ENCODE data around the gene CAB39. TPM values are rescaled to one million over a fixed set of nuclear protein-coding genes. Genes with fewer than 3 reads are reported as not detected.

Gene CAB39
- polyA plus RNA-seq, 1 donor (not counting 4 experiments of a cell fraction or from before 2014, with no cell fraction given) = 120 TPM

DNA sequence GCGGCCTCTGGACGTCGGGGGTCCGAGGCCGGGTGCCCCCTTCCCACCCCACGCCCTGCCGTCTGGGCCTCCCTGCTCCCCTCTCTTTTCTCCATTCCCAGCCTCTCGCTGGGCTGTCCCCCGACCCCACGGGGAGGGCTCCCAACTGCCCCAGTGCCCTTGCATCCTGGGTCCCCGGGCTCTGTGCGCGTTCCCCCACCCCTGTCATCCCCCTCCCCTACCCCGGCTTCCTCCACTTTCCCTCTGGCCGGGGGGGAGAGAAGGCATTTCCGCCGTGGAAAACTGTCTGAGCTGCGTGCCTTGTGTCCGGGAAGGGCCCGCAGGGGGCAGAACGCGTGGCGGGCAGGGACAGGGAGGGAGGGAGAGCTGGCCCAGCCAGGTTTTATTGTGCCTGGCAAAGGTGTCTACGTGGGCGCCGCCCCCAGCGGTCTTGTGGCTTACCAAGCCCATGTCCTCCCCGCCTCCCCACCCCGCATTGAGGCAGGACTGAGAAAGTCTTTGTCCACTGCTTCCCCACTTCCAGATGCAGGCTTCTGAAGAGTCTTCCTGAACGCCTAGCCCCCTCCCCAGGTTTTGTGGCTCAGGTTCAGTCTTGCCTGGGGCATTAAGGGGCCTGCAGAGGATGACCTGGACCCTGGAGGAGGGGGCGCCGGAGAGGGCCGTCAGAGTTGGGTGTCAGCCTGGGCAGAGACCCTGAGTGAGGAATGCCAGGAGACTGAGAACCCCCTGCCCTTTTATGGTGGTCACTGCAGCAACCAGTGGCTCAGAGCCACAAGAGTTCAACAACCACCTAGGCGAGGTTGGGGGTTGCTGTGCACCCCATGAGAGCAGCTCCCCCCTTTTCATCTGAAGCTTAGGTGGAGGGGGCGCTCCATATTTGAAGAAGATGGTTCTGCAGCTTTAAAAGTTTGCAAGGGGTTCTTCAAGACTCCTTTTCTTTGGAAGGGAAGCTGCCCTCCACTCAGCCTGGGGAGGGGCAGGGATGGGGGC is 153.4 kb downstream of the CAB39 start:
- dilution Hi-C loops (cut with MboI; ENCODE audit: extremely low pct_ligation_motif_present, low sequenced_read_pairs) = no loop called here
- H3K4me1 ChIP-seq (ENCODE audit: control insufficient read depth, extremely low read depth, insufficient read depth, low read length) = peaks cover 7% of the 10 kb centered on the region
- H3K79me2 ChIP-seq (ENCODE audit: control insufficient read depth, insufficient read depth, low read length) = no peaks in the 10 kb centered on the region
- H3K36me3 ChIP-seq (ENCODE audit: control insufficient read depth in 2 of 2, extremely low read depth in 1 of 2, insufficient read depth in 2 of 2, low read length in 2 of 2) = no peaks in the 10 kb centered on the region
- H4K20me1 ChIP-seq (ENCODE audit: control insufficient read depth, extremely low read depth, insufficient read depth, low read length) = no peaks in the 10 kb centered on the region
- no peak overlapping the region for H3K4me2 ChIP-seq (ENCODE audit: control insufficient read depth, extremely low read depth, insufficient read depth, low read depth, low read length)
- H3K9me3 ChIP-seq (ENCODE audit: control insufficient read depth, low read depth, low read length) = no peaks in the 10 kb centered on the region
- TF ChIP-seq, protein P1, sequence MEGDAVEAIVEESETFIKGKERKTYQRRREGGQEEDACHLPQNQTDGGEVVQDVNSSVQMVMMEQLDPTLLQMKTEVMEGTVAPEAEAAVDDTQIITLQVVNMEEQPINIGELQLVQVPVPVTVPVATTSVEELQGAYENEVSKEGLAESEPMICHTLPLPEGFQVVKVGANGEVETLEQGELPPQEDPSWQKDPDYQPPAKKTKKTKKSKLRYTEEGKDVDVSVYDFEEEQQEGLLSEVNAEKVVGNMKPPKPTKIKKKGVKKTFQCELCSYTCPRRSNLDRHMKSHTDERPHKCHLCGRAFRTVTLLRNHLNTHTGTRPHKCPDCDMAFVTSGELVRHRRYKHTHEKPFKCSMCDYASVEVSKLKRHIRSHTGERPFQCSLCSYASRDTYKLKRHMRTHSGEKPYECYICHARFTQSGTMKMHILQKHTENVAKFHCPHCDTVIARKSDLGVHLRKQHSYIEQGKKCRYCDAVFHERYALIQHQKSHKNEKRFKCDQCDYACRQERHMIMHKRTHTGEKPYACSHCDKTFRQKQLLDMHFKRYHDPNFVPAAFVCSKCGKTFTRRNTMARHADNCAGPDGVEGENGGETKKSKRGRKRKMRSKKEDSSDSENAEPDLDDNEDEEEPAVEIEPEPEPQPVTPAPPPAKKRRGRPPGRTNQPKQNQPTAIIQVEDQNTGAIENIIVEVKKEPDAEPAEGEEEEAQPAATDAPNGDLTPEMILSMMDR (optimal IDR thresholded peaks at IDR 0.05 in 1 of 3, IDR thresholded peaks at IDR 0.05 in 1 of 3, conservative IDR thresholded peaks at IDR 0.05 in 1 of 3; ENCODE audit: extremely low read depth in 1 of 3, insufficient read depth in 2 of 3, low read length in 3 of 3) = no peak
- no peak for TF ChIP-seq EZH2 (IDR thresholded peaks at IDR 0.05; ENCODE audit: low read length)
- DNase-seq (ENCODE audit: low read depth, low spot score) (no peak), FAIRE-seq (no peak)
- peaks cover 25% of the 10 kb centered on the region for H3K27me3 ChIP-seq (ENCODE audit: control insufficient read depth, extremely low read depth, insufficient read depth, low read length)
- peak overlapping the region in 1 of 3 experiments; percentile 77 for H3K4me3 ChIP-seq (ENCODE audit: control insufficient read depth in 2 of 3, extremely low read depth in 1 of 3, insufficient read depth in 2 of 3, low read depth in 1 of 3, low read length in 3 of 3)
- H3K9ac ChIP-seq (ENCODE audit: control insufficient read depth, extremely low read depth, insufficient read depth, low read length) = no peak overlapping the region
- no peak overlapping the region for H2AFZ ChIP-seq (ENCODE audit: control insufficient read depth, low read length)
- no peak overlapping the region for H3K27ac ChIP-seq (ENCODE audit: control insufficient read depth, insufficient read depth, low read length)
- no peaks in the 10 kb centered on the region for H3K9me1 ChIP-seq (ENCODE audit: control insufficient read depth, extremely low read depth, insufficient read depth, low read length)

DNA sequence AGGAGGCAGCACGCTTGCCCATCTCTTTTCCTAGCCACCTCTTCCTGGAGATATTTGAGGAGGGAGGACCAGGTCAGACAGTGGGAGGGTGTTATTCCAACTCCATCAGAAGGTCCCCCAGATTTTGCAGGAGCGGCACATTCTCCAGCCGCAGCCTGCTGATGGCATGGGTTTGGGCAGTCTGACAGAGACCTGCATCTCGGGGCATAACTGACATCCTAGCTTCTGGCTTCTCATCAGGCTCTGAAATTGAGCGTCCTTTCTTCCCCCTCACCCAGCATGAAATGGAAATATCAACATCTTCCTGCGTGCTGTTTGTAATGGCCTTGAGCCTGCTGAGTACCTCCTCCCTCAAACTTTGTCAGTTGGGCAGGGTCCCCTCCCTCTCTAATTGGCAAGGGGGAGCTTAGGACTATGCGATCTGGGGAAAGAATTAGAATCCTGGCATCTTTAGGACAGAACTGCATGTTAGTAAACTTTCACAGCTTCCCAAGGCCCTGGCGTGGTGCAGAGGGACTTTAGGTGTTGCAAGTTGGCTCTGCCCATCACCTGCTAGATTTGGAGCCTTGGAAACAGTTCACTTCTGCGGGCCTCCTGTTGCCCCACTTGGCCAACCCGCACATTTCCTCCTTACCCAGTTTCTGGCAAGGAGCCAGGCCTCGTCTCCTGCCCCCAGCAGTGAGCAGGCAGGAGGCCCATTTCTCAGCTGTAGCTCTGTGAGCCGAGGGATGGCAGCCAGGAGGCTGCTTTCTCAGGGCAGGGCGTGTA is 154.3 kb downstream of the CAB39 start:
- H3K9me3 ChIP-seq (ENCODE audit: control insufficient read depth, low read depth, low read length) = no peaks in the 10 kb centered on the region
- peaks cover 20% of the 10 kb centered on the region for H3K27me3 ChIP-seq (ENCODE audit: control insufficient read depth, extremely low read depth, insufficient read depth, low read length)
- peak; percentile 20 for FAIRE-seq
- TF ChIP-seq, protein P1 (optimal IDR thresholded peaks at IDR 0.05 in 1 of 3, IDR thresholded peaks at IDR 0.05 in 1 of 3, conservative IDR thresholded peaks at IDR 0.05 in 1 of 3; ENCODE audit: extremely low read depth in 1 of 3, insufficient read depth in 2 of 3, low read length in 3 of 3) = no peak
- no peak for TF ChIP-seq EZH2 (IDR thresholded peaks at IDR 0.05; ENCODE audit: low read length)
- no peak for DNase-seq (ENCODE audit: low read depth, low spot score)
- H3K4me1 ChIP-seq (ENCODE audit: control insufficient read depth, extremely low read depth, insufficient read depth, low read length) = peaks cover 7% of the 10 kb centered on the region
- dilution Hi-C loops (cut with MboI; ENCODE audit: extremely low pct_ligation_motif_present, low sequenced_read_pairs) = no loop called here
- no peaks in the 10 kb centered on the region for H3K79me2 ChIP-seq (ENCODE audit: control insufficient read depth, insufficient read depth, low read length)
- H3K27ac ChIP-seq (ENCODE audit: control insufficient read depth, insufficient read depth, low read length) = no peak overlapping the region
- no peak overlapping the region for H3K4me2 ChIP-seq (ENCODE audit: control insufficient read depth, extremely low read depth, insufficient read depth, low read depth, low read length)
- no peaks in the 10 kb centered on the region for H3K9me1 ChIP-seq (ENCODE audit: control insufficient read depth, extremely low read depth, insufficient read depth, low read length)
- no peak overlapping the region for H3K4me3 ChIP-seq (ENCODE audit: control insufficient read depth in 2 of 3, extremely low read depth in 1 of 3, insufficient read depth in 2 of 3, low read depth in 1 of 3, low read length in 3 of 3)
- no peaks in the 10 kb centered on the region for H4K20me1 ChIP-seq (ENCODE audit: control insufficient read depth, extremely low read depth, insufficient read depth, low read length)
- no peak overlapping the region for H2AFZ ChIP-seq (ENCODE audit: control insufficient read depth, low read length)
- no peak overlapping the region for H3K9ac ChIP-seq (ENCODE audit: control insufficient read depth, extremely low read depth, insufficient read depth, low read length)
- no peaks in the 10 kb centered on the region for H3K36me3 ChIP-seq (ENCODE audit: control insufficient read depth in 2 of 2, extremely low read depth in 1 of 2, insufficient read depth in 2 of 2, low read length in 2 of 2)

Data from keratinocyte (primary cell).